Body of pancreas (tissue), 4 donors: ENCODE data around the gene ZC3H7A.

ENCODE experiments used
- CTCF ChIP-seq, 7 experiments: fragments of 450-650 bp in 4 of 7; fragments of 200-600 bp in 3 of 7; sonication (generic) in 3 of 7; IDR thresholded peaks; one replicate each; pipeline ENCODE4 v1.5.1; 2016 to 2019; ENCODE audit warnings: antibody characterized with exemption in 7 of 7
- POLR2A ChIP-seq, 3 donors: fragments of 450-650 bp; IDR thresholded peaks; one replicate each; pipeline ENCODE4 v1.6.1; 2016; ENCODE audit warnings: antibody characterized with exemption in 3 of 3, mild to moderate bottlenecking in 2 of 3

- TF ChIP-seq CTCF (IDR thresholded peaks at IDR 0.05) (no peak), POLR2A (IDR thresholded peaks at IDR 0.05) (peak in 2 of 3 donors; percentile 18 to 32)
These were observed 562 bp downstream of the ZC3H7A start for GRCh38 chr16:11796227-11797165.
